EL (cell line): ENCODE measurements around the gene ANKRD1.

Experiments
- DNase-seq: peaks from one replicate; pipeline ENCODE4 v3.0.0-alpha.2; 2016

ANKRD1 gene

GRCh38 chr10:90930971-90931871 lies 10.3 kb upstream of the ANKRD1 start:
- peak; percentile 97 for DNase-seq

- DNase-seq: peak; percentile 88
These were observed 9.4 kb upstream of the ANKRD1 start for GRCh38 chr10:90930070-90930837.

GRCh38 chr10:90929179-90929578 lies 8.3 kb upstream of the ANKRD1 start:
- DNase-seq: no peak

- no peak for DNase-seq
These were observed 6.4 kb upstream of the ANKRD1 start for GRCh38 chr10:90927293-90927692.

- no peak for DNase-seq
These were observed 4.5 kb upstream of the ANKRD1 start for GRCh38 chr10:90925079-90926029.

- DNase-seq: no peak
These were observed 3.7 kb upstream of the ANKRD1 start for GRCh38 chr10:90924552-90924951.

GRCh38 chr10:90923111-90923731 lies 2.3 kb upstream of the ANKRD1 start:
- no peak for DNase-seq

GRCh38 chr10:90921906-90922305 lies 1.0 kb upstream of the ANKRD1 start:
- no peak for DNase-seq

- DNase-seq: no peak
These were observed 958 bp downstream of the ANKRD1 start for GRCh38 chr10:90919683-90920574.

- no peak for DNase-seq
These were observed 2.9 kb downstream of the ANKRD1 start for GRCh38 chr10:90917968-90918318.

- DNase-seq: no peak
These were observed 3.5 kb downstream of the ANKRD1 start for GRCh38 chr10:90917238-90917967.

- no peak for DNase-seq
These were observed 4.3 kb downstream of the ANKRD1 start for GRCh38 chr10:90916392-90917237.

- DNase-seq: no peak
These were observed 5.2 kb downstream of the ANKRD1 start for GRCh38 chr10:90915766-90916075.

- DNase-seq: no peak
These were observed 5.7 kb downstream of the ANKRD1 start for GRCh38 chr10:90914992-90915765.

GRCh38 chr10:90913774-90914420 lies 7.0 kb downstream of the ANKRD1 start:
- DNase-seq: no peak

GRCh38 chr10:90912854-90913479 lies 7.9 kb downstream of the ANKRD1 start:
- DNase-seq: no peak

- DNase-seq: no peak
These were observed 8.7 kb downstream of the ANKRD1 start for GRCh38 chr10:90912174-90912573.
